NCI-H146 treated with DMSO at 0.1 percent for 48 hours (cell line): Measurements from ENCODE around the gene SKIL.

Source experiments
- DNase-seq: peaks from one replicate; lab custom pipeline; 2025; ENCODE audit not compliant: unreplicated experiment; lab: John Stamatoyannopoulos, UW

Gene SKIL

DNA sequence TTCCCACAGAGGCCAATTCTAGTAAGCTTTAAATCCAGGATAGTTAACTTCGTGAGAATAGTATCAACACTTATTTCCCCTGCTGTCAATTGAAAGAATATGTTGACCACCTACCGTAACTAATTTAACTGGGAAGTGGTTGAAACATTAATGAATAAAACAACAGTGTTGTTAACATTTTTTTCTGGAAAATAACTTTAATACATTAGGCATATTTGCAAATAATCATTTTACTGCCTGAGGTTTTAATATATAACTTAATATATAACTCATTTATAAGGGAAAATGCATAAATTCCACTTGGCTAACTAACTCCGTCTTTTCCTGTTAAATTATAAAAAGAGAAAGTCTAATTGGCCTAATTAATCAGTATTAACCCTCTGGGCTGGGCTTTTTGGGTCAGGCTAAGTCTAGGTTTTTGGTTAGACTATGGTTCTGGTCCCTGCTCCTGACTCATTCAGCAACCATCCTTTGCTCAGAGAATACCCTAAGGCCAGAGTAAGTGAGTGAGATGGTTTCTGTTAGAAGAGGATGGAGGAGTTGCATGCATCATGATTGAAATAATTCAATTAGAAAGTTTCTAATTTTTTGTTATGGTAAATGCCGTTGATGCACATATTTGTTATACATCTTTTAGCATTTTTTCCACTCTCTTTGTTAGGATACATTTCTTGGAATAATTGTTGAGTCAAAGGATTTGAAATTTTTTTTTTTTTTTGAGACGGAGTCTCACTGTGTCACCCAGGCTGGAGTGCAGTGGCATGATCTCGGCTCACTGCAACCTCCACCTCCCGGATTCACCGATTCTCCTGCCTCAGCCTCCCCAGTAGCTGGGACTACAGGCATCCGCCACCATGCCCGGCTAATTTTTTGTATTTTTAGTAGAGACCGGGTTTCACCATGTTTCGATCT is 10.8 kb upstream of the SKIL start:
- DNase-seq, result no peak

DNA sequence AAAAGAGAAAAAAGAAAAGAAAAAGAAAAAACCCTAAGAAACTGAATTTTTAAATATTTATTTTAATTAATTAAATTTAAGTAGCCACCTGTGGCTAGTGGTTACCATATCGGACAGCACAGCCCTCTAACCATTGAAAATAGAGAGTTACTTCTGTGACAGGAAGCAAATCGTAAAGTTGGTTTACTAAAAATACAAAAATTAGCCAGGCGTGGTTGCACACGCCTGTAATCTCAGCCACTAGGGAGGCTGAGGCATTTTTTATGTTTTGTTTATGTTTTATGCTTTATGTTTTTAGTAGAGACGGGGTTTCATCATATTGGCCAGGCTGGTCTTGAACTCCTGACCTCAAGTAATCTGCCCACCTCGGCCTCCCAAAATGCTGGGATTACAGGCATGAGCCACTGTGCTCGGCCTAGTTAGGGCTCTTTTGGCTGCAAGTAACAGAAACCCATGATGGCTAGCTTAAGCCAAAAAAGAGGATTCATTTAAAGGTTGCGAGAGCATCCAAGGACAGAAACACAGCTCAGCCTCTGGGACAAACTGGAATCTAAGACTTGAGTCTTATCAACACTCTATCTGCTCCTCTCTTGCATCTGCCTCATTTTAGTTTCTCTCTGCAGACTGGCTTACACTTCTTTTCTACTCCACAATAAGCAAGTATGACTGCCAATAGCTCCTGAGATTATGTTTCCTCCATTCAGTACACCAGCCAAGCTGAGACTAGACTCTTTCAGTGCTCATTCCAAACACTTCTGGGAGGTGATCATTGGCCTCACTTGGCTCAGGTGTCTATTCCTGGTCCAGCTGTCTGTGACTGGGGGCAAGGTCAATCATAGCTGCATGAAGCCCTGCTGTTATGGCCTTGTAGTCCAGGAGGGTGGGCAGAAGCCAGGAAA is 6.8 kb upstream of the SKIL start:
- DNase-seq, result no peak

DNA sequence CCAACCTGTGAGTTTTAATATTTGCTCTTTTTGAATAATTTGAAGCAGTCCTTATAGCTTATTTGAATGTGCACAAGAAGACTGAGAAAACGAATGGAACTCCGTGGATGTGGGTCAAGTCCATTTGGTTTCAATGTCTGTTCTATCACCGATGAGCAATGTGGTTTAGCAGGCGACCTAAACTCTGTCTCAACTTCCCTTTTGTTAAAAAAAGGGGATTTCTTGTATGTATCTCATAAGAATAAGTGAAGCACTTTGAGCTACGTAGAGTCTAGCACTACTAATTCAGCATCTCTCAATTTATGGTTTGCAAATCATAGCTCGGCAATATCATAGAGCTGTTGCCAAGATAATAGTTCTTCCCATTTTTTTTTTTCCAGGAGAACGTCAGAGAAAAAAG is 4.6 kb upstream of the SKIL start:
- DNase-seq, result no peak

DNA sequence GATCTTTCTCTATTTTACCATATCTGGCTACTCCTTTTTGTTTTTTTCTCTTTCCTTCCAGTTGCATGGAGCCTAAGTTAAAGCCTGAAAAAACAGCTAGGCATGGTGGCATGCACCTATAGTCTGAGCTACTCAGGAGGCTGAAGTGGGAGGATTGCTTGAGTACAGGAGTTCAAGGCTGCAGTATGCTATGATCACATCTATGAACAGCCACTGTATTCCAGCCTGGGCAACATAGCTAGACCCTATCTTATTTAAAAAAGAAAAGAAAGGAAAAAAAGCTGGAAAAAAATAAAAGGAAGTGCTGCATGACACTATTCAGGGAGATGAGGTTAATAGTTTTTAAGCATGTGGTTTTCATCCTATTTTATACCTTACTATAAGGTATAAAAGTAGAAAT is 4.0 kb upstream of the SKIL start:
- DNase-seq, result no peak

- no peak for DNase-seq
These were observed 2.8 kb upstream of the SKIL start for GRCh38 chr3:170354760-170355159.

- peak; percentile 51 for DNase-seq
These were observed 1.5 kb upstream of the SKIL start for GRCh38 chr3:170355738-170356595.

GRCh38 chr3:170356596-170357175 is 829 bp upstream of the SKIL start:
- DNase-seq, result peak; percentile 93

DNA sequence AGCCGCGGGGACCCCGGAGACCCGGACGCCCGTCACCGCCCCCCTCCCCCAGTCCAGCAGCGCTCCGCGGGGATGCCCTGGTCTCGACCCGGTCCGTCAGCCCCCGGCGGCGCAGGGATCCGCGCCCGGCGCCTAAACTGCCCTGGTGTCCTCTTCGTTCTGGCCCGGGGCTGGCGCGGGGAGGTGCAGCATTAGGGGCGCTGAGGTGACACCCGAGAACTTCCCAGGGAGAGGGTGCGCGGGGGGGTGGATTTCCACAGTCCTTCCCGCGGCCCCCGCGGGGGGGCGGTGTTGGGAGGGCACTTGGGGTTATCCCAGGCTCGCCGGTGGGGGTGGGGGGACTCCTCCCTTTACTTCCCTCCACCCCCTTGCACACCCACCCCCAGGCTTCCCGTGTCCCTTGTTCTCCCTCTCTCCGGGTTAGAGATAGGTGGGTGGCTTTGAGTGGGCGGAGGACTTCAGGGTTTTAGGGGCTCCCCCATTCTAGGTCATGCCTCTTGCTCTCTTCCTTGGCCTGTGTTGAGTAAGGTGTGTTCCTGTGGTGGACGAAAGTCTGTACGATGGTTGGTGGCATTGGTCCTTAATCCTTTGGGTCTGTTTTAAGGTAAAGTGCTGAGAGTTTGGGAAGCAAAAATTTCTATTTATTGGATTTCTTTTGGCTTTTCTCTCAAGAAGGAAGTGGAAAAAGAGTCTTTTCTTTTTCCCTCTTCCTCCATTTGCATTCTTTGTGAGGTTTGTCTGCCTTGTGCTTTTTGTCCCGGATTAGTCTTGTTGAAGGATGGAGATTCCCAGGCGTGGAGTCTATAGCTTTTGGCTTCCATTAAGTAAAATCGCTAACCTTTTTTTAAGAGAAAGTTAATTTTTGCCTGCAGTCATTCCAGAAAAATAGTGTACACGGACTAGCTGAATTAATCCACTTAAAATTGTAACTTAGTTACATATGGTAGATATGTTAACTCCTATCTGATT is 811 bp downstream of the SKIL start:
- DNase-seq, result no peak

DNA sequence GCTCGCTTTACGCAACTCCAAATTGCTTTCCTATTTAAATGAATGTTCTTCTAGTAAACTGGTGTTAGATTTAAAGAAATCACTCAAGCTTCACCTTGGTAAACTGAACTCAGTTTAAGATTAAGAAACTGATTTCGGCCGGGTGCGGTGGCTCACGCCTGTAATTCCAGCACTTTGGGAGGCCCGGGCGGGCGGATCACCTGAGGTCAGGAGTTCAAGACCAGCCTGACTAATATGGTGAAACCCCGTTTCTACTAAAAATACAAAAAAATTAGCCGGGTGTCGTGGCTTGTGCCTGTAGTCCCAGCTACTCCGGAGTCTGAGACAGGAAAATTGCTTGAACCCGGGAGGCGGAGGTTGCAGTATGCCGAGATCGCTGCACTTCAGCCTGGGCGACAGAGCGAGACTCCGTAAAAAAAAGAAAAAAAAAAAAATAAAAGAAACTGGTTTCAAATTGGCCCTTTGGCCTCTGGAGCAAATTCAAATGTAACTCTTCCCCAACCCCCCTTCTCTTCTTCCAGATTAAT is 1.7 kb downstream of the SKIL start:
- DNase-seq, result no peak

DNA sequence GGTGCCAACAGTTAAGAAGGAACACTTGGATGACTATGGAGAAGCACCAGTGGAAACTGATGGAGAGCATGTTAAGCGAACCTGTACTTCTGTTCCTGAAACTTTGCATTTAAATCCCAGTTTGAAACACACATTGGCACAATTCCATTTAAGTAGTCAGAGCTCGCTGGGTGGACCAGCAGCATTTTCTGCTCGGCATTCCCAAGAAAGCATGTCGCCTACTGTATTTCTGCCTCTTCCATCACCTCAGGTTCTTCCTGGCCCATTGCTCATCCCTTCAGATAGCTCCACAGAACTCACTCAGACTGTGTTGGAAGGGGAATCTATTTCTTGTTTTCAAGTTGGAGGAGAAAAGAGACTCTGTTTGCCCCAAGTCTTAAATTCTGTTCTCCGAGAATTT is 3.0 kb downstream of the SKIL start:
- DNase-seq, result no peak

GRCh38 chr3:170360916-170361315 is 3.4 kb downstream of the SKIL start:
- DNase-seq, result no peak

- DNase-seq, result no peak
These were observed 4.2 kb downstream of the SKIL start for GRCh38 chr3:170361711-170362110.

- no peak for DNase-seq
These were observed 6.0 kb downstream of the SKIL start for GRCh38 chr3:170363471-170363994.

DNA sequence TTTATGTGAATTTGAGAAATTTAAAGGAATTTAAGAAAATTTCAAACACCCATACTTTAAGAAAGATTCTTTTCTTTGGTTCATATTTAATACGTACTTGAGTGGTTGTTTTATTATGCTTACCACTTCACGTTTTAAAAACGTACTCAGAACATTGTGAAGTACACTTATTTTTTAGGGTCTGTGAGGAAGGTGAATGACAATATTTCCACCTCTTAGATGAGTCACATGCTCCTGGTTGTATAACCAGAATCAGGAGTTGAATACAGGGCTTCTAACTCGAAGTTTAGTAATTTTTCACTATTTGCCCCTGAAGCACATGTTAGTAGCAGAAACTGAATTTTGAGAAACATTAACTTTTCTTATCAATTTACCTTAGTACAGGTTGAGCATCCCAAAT is 7.5 kb downstream of the SKIL start:
- no peak for DNase-seq

DNA sequence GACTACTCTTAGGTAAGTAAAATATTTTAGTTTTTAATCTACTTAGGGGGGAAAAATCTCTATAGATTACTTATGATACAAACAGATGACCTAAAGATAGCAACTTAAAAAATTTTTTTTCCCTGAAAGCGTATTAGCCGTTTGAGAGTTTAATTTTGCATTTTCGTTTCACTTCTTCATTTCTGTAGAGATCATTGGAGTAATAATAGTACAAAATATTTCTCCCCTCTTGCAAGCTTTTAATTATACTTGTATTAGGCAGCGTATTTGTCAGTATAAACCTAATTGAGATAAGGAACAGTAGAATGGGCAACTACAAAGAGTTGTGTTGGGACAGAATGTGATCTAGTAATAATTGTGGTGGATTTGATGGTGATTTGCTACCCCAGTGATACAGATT is 10.3 kb downstream of the SKIL start:
- DNase-seq, result no peak

DNA sequence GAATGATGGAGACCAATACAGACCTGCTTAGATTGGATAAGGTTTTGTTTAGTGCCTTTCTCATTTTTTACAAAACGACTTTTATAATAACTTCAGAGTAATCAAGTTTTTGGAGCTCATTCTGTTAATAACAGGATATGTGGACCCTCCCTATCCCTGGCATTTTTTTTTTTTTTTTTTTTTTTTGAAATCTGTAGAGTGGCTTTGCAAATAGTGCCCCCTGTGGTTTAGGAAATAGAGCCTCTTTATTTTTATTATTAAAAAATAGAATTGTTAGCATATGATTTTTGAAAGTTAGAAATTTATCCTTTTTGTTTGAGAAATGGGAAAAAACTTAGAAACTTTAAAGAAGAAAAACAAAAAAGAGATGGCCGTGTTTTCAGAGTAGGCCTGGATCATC is 11.4 kb downstream of the SKIL start:
- no peak for DNase-seq

DNA sequence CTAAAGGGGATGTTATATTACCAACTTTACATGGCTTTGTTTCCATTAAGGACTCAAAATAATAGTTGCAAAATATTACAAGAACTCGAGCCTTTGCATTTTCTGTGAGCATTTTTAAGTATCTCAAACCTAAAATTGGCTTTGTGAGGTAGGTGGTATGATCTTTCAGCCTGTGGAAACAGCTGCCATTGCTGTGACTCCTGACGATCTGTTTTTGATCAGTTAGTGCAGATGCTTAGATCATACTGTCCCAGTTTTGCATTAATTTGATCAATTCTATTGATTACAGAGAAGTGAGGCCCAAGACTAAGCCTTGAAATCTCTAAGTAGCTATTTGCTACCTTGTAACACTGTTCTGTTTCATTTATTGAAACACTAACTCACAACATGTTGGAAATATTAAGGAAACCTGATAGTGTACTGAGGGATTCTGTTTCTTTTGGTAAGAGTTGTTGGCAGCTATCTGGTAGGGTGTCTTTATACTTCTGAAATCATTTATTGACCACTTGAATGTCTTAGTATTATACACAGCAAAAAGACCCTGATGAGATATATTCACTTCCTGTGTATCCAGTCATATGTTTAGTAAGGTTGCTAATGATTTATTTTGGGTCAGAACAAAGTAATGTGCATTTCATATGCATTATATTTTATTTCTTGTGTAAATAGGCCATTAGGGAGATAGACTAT is 14.8 kb downstream of the SKIL start:
- no peak for DNase-seq

- no peak for DNase-seq
These were observed 26.1 kb downstream of the SKIL start for GRCh38 chr3:170383567-170383966.

GRCh38 chr3:170386468-170386867 is 29.0 kb downstream of the SKIL start:
- DNase-seq, result no peak
